GM18907 (cell line): Measurements from ENCODE around the gene GLS2.
"Not testable (repeated sequence)": the region's sequence is repeated elsewhere in the genome, so short reads cannot be mapped to it uniquely, and the experiment has no call there.

Source experiments
- ATAC-seq: cut with Tn5 transposase; IDR thresholded peaks from one replicate; pipeline ENCODE4 v1.9.1; 2021; ENCODE audit warnings: mild to moderate bottlenecking, moderate library complexity; ENCODE audit not compliant: unreplicated experiment

GLS2 gene

DNA sequence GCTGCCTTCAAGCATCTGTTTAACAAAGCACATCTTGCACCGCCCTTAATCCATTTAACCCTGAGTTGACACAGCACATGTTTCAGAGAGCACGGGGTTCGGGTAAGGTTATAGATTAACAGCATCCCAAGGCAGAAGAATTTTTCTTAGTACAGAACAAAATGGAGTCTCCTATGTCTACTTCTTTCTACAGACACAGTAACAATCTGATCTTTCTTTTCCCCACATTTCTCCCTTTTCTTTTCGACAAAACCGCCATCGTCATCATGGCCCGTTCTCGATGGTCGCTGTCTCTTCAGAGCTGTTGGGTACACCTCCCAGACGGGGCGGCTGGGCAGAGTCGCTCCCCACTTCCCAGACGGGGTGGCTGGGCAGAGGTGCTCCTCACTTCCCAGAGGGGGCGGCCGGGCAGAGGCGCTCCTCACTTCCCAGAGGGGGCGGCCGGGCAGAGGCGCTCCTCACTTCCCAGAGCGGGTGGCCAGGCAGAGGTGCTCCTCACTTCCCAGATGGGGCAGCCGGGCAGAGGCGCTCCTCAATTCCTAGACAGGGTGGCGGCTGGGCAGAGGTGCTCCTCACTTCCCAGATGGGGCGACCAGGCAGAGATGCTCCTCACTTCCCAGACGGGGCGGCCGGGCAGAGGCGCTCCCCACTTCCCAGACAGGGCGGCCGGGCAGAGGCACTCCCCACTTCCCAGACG is 5.6 kb upstream of the GLS2 start:
- ATAC-seq, result not testable (repeated sequence)

DNA sequence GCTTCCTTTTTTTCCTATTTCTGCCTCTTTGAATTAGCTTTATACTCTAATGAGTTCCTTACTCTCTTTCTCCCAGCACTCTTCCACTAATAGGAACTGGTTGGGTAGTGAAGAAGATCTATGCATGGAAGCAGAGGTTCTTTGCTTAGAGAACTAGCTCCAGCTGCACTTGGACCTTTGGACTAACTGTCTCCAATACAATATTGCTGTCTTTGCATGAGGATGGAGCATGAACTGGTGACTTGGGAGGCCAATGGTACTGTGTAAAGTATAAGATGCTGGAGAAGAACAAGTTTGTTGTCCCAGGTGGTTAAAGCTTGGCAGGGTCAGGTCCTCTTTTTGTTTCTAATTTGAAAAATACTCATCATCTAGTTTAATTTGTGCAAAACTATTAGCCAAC is 2.4 kb upstream of the GLS2 start:
- no peak for ATAC-seq

DNA sequence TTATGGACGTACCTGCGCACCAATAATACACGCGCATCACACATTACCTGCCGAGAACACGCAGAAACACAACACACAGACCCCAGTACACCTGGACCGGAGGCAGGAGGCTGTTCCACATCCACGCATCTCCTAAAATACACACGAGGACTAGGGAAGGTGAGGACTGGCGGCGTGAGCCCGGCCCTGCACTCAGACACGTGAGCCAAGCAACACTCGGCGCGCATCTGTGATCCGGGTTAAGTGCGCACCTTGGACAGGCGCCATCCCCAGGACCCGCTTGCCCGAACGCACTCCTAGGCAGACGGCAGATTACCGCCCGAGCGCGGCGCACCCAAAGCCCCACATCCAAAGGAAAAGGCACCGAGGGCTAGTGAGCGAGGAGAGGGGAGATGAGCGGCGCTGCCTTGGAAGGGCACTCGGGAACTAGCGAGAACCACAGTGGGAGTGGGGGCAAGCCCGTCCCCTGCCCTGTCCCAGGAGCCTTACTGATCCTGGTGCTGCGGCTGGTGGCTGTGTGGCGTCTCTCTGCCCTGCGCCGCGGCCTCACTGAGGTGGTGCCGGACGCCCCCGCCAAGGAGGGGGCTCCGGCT is 417 bp downstream of the GLS2 start:
- ATAC-seq, result peak; percentile 28

DNA sequence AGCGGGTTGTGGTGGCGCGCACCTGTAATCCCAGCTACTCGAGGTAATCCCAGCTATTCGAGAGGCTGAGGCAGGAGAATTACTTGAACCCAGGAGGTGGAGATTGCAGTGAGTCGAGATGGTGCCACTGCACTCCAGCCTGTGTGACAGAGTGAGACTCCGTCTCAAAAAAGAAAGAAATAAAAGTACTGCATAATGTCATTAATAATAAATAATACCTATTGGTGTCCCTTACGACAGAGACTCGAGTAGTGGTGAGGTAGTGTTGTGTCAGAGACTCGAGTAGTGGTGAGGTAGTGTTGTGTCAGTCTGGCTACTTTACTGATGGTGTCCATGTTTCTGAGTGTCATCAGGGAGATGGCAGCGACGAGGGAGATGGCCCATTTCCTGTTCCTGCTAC is 1.3 kb downstream of the GLS2 start:
- ATAC-seq, result no peak

DNA sequence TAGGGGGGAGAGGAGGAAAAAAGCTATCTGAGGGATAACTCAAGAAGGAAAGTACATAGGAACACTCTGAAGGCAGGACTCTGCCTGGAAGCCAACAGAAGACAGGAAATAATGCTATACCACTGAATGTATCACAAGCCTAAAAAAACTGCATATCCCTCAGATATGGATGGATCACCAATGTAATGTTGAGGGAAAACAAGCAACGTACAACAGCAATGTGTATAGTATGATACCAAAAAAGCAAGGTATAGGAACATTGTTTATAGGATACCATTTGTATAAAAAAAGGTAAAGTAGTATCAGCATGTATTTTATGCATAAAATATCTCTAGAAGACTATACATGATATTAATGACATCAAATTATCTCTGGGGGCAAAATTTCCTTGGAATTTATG is 3.4 kb downstream of the GLS2 start:
- ATAC-seq, result no peak

DNA sequence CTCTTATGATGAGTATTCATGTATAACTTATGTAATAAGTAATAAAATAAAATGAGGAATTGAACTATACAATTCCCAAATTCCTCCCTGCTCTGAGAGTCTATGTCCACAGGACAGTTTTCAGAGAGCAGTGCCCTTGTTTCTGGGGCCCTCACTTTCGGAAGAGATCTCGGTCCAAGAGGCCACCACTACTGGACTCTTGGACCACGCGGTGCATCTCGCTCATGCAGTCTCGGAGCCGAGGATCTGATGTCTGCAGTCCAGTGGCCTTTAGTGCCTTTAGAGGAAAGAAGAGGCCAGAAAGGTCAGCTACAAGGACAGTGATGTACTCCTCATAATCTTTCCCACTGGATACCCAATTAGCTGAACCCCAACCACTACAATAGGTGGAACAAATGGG is 8.3 kb downstream of the GLS2 start:
- no peak for ATAC-seq

DNA sequence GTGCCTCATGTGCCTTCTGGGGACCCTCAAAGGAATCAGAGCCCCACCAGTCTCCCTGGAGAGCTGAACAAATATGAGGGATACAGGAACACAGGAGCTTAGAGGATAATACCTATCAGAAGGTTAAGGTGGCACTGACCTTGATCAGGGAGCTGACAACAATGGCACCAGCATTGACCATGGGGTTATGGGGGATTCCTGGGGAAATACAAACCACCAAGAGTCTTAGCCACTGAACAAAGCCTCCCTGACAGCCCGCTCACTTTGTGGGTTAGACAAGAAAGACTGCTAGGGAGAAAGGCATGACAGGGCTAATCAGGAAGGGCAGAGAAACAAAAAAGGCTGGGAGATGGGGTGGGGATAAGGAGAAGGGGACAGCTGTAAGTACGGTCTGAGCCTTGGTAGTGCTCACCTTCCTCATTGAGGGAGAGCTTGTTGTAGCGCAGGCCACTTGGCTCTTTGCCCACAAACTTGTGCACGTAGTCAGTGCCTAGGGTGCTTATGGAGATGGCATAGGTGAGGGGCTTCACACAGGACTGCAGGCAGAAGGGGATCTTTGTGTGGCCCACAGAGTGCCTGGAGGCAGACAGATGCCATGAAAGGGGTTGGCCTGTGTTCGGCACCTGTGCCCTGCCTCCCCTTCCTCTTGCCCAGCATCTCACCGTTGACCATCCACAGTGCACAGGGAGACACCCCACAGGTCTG is 10.3 kb downstream of the GLS2 start:
- ATAC-seq, result no peak

DNA sequence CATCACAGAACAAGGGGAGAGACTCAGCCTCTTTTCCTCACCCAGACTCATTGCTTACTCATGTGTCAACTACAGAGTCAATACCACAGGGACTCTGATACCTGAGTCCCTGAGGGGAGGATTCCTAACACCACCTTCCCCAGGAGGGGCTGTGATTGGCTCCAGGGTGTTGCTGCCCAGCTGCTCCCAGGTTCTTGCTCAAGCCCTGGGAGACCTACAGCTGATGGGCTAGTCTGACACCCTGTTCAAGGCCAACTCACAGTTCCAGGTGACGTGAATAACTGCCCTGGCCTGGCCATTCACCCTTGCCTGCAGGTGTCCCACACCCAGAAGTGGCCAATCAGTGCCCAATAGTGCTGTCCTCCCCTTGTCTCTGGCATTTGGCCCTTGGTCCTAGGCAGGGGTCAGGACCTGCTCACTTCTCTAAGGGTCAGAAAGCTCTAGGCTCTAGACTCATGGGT is 11.0 kb downstream of the GLS2 start:
- no peak for ATAC-seq

DNA sequence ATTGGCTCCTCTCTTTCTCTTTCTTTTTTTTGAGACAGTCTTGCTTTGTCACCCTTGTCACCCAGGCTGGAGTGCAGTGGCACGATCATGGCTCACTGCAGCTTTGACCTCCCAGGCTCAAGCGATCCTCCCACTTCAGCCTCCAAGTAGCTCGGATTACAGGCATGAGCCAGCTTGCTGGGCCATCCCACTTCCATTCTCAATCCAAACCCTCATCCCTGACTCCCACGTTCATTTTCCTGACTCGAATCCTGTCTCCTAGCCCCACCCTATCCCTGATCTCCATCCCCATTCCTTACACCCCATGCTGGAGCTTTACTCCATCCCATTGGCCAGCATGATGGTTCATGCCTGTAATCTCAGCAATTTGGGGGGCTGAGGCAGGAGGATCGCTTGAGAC is 11.8 kb downstream of the GLS2 start:
- ATAC-seq, result no peak

DNA sequence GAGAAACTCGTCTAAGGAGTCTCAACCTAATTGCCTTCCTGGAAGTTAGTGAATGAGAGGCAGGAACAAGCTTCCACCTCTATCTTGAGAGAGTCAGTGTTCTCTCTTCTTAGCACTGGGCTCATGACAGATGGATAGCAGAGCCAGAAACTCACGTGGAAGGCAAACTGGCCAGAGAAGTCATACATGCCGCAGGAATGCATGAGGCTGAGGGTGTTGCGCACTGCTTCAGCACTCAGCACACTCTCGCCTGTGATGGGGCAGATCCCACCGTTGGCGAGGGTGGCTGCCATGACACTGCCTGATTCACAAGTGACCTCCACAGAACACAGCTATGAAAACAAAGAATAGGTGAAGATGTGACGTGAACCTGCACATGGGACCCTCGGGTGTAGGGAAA is 13.6 kb downstream of the GLS2 start:
- ATAC-seq, result no peak

DNA sequence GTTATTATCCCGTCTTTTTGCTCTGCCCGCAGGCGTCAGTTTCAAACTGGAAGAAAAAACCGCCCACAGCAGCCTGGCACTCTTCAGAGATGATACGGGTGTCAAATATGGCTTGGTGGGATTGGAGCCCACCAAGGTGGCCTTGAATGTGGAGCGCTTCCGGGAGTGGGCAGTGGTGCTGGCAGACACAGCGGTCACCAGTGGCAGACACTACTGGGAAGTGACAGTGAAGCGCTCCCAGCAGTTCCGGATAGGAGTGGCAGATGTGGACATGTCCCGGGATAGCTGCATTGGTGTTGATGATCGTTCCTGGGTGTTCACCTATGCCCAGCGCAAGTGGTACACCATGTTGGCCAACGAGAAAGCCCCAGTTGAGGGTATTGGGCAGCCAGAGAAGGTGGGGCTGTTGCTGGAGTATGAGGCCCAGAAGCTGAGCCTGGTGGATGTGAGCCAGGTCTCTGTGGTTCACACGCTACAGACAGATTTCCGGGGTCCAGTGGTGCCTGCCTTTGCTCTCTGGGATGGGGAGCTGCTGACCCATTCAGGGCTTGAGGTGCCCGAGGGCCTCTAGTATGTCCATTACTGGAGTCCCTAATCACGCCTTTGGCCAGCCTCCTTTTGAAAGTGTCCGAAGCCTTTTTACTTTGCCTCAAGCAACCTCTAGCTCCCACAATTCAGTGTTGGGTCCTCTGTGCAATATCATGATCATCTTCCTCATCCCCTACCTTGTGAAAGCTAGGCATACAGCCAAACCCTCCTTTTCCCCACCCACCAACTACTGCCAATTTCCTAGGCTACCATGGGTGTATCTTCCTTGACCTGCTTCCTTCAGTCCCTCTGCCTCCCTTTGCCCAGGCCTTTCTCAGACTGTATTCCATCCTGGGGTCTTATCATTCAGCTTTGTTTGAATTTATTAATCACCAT is 18.7 kb downstream of the GLS2 start:
- no peak for ATAC-seq

DNA sequence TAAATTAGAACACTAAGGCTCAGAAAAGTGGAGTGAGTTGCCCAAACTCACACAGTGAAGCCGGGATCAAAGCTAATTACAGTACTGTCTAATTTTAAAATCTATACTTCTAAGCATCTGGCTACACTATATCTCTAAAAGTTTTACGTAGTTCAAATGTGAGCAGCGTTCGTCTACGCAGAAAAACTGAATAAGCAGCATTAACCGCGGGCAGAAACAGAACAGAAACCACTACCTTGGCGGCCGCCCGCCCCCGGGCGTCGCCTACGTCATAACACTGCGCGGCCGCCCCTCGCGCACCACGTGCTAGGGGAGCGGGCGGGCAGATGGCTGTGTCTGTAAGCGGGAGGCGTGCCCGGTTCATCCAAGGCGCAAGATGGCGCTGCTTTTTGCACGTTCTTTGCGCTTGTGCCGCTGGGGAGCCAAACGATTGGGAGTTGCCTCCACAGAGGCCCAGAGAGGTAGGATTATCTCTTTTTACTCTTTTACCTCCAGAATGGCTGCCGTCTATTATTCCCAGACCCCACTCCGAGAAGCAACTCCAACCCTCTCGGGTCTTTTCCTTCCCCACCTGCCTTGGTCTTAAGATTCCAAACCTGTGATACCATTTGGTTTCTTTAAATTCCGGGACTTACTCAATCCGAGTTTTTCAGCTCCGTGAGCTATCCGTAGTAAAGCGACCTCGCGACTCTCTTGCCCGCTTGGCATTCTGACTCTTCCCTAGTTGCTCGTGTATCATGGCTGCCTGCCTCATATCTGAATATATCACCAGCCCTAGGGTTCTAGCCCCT is 19.6 kb downstream of the GLS2 start, which contains the start of gene SPRYD4:
Gene SPRYD4, plus strand, starts transcription at position 363 of the 791 bp plus-strand sequence. Its CDS starts 14 bp downstream, at position 377.
- ATAC-seq, result peak; percentile 86

DNA sequence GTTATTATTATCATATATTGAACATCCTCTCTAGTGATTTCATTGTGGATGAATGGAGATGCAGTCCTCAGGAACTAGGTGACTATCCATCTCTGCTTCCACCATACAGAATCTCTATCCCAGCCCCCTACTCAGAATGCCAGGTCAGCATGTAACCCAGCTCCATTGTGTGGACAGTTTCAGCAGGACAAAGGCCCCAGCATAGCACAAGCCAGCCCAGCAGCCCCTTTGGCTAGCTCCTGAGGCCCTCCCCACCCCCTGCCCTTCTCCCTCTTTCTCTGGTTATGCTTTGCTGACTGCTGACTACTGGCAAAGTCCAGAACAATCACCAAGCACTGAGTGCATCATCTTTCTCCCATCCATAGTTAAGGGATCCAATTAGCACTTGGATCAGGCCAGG is 25.4 kb downstream of the GLS2 start:
- ATAC-seq, result no peak

DNA sequence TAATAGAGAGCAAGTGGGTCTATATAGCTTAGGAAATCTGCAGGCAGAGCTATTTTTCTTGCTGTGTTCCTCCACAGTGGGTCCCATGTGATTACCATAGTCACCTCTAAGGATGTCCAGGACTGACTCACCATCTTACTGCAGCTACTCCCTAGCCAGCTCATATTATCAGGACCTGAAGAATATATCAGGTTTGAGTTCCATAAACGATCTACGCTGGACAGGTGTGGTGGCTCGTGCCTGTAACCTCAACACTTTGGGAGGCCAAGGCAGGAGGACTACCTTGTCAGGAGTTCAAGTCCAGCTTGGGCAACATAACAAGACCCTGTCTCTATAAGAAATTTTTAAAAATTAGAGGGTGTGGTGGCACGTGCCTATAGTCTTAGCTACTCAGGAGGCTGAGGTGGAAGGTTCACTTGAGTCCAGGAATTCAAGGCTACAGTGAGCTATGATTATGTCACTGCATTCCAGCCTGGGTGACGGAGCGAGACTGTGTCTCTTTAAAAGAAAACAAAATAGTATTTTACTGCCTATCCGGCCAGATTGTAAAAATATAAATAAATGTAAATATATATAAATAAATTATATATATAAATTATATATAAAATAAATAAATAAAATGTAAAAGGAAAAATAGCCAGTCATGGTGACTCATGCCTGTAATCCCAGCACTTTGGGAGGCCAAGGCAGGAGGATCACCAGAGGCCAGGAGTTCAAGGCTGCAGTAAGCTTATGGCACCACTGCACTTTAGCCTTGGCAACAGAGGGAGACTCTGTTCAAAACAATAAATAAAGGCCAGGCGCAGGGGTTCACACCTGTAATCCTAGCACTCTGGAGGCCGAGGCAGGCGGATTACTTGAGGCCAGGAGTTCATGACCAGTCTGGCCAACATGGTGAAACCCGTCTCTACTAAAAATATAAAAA is 26.5 kb downstream of the GLS2 start:
- ATAC-seq, result no peak

DNA sequence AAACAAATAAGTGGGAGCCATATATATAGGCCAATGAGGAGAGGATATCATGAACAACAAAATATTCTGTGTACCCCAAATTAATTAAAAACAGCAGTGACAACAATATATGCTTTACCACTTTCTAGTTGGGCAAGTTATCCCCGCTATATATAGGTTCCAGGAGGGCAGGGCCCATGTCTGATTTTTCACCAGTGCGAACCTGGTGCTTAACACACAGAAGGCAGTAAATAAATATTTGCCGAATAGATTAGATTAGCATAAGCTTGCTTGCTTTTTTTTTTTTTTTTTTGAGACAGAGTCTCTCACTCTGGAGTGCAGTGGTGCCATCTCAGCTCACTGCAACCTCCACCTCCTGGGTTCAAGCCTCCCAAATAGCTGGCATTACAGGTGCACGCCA is 30.1 kb downstream of the GLS2 start:
- ATAC-seq, result no peak

DNA sequence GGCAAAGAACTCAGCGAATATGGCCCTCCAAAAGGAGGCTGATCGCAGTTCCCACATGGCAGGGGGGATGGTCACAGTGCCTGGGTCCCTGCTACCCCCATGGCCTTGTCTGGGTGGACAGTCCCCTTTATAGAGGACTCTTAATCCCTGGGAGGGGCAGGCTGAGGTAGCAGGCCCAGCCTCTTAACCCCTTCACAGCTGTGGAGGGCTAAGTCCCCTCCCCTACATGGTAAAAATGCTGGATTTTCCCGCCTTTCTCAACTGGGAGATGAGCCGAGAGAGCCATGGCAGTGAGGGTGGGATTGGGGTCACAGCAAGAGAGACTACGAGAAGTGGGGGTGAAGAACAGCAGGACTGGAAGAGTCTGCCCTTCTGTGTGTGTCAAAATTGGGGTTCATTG is 33.4 kb downstream of the GLS2 start, which contains the start of gene MIP:
Gene MIP, minus strand, starts transcription at position 101 of the 400 bp plus-strand sequence. Its CDS starts 44 bp downstream, at position 57.
- no peak for ATAC-seq

DNA sequence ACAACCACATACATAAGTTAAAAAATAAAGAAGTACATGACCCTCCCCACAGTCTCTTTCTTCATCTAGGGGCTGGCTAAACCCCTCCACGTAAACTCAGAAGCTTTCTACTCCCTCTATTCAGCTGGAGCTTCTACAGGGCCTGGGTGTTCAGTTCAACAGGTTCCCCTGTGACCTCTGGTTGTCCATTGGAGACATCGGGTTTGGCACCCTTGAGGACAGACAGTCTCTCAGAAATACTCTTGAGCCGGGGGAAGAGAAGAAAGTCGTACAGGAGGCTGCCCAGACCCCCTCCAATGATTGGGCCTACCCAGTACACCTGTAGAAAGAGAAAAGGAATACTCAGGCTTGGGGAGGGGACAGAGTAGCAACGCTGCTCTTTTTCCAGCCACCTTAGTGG is 36.8 kb downstream of the GLS2 start:
- no peak for ATAC-seq

DNA sequence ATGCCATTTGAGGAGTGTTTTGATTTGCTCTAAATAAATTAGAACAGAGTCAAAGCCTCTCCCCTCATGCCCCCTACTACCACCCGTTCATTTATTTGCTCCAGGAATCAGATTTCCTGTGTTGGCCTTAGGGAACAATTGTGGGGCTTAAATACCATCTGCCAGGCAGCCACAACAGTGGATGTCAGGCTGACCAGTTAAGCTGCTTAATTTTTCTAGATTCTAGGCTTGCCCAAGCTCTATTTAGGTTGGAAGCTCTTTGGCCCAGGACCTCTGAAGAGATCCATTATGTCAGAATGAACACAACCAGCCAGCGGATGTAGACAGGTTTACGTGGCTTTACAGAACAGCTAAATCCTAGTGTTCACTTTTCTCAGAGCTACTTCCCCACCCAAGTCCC is 37.7 kb downstream of the GLS2 start:
- no peak for ATAC-seq

DNA sequence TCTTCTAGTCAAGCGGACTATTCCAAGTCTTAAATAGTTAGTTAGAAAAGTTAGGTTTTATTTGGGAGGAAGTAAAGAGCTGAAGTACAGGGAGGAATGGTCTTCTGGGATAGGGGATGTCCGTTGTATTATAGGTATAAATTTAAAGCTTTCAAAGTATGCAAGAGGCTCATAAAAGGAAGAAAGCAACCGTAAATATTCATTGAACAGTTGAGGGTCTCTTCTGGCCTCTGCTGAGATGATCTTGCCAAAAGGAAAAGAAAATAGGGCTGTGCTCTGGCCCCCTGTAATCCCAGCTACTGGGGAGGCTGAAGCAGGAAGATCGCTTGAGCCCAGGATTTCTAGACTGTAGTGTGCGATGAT is 38.4 kb downstream of the GLS2 start:
- no peak for ATAC-seq
